ENCODE measurements around the gene SRPRB. TPM values are rescaled to one million over a fixed set of nuclear protein-coding genes. Genes with fewer than 3 reads are reported as not detected.

The SRPRB gene
- total RNA-seq, 1 experiment from 2014 or later = 54.8 TPM

GRCh38 chr3:133868186-133868585 lies 62.6 kb downstream of the SRPRB start:
- Histone ChIP-seq H4K91ac (ENCODE audit: insufficient read length, low read depth, low read length) (no peak overlapping the region), H3K79me2 (ENCODE audit: insufficient read depth, low read length) (no peaks in the 10 kb centered on the region), H3K27ac (ENCODE audit: insufficient read length, low read depth, low read length) (no peak overlapping the region), H3K4ac (ENCODE audit: low read depth, low read length) (no peak overlapping the region), H3T11ph (ENCODE audit: low read length) (no peak overlapping the region), H3K79me1 (ENCODE audit: insufficient read depth, low read depth, low read length, poor library complexity, severe bottlenecking) (no peaks in the 10 kb centered on the region), H2BK5ac (ENCODE audit: insufficient read length, low read length) (no peak overlapping the region), H3K56ac (ENCODE audit: insufficient read length, low read depth, low read length) (no peak overlapping the region), H2BK12ac (ENCODE audit: insufficient read length, low read depth, low read length) (no peak overlapping the region), H4K5ac (ENCODE audit: insufficient read length, low read depth, low read length) (no peak overlapping the region), H4K8ac (replicated peaks; ENCODE audit: insufficient read length, low read depth, low read length) (no peak overlapping the region), H3K4me2 (ENCODE audit: insufficient read depth, insufficient read length, low read length) (no peak overlapping the region), H3K4me1 (ENCODE audit: insufficient read depth, low read length) (no peaks in the 10 kb centered on the region), H3K23ac (ENCODE audit: insufficient read length, low read depth, low read length) (no peak overlapping the region), H3K18ac (ENCODE audit: insufficient read length, low read depth, low read length) (no peak overlapping the region), H2BK120ac (ENCODE audit: low read depth, low read length, poor library complexity, severe bottlenecking) (no peak overlapping the region), H3K23me2 (ENCODE audit: insufficient read length, low read depth, low read length, poor library complexity, severe bottlenecking) (no peaks in the 10 kb centered on the region), H3K14ac (ENCODE audit: insufficient read depth, low read length) (no peak overlapping the region), H3K27me3 (ENCODE audit: insufficient read depth, low read length) (no peaks in the 10 kb centered on the region), H2BK15ac (ENCODE audit: low read depth, low read length) (no peak overlapping the region), H2BK20ac (ENCODE audit: low read depth, low read length, poor library complexity, severe bottlenecking) (no peak overlapping the region), H2AK5ac (ENCODE audit: insufficient read length, low read length) (no peak overlapping the region), H2AFZ (ENCODE audit: low read length) (no peak overlapping the region), H3K9me3 (ENCODE audit: control insufficient read depth, low read depth, low read length) (no peaks in the 10 kb centered on the region), H4K20me1 (ENCODE audit: control insufficient read depth, insufficient read depth, insufficient read length) (no peaks in the 10 kb centered on the region), H3K9ac (ENCODE audit: extremely low read depth, insufficient read length, low read length) (no peak overlapping the region)
- H3K9me3 Mint-ChIP-seq = no peaks in the 10 kb centered on the region
- no peaks in the 10 kb centered on the region; the same call in 1 of the 2 replicates for H3K27me3 Mint-ChIP-seq (ENCODE audit: low read depth)
- no CpG with 5 or more reads among the region's 8 CpGs for WGBS (ENCODE audit: extremely low coverage, insufficient read length, low lambda C conversion rate)
- DNase-seq = no peak
- H3K4me1 Mint-ChIP-seq = peaks cover 16 to 17% of the 10 kb centered on the region in 2 experiments
- peaks cover 0 to 2% (median 0%) of the 10 kb centered on the region in 3 experiments; a peak in 1 of 7 replicates for H3K36me3 Mint-ChIP-seq (ENCODE audit: insufficient read depth in 1 of 3, low read depth in 3 of 3)
- H3K4me3 Mint-ChIP-seq = no peak overlapping the region
- no peak for TF ChIP-seq CTCF (conservative IDR thresholded peaks at IDR 0.05)
- H3K27ac Mint-ChIP-seq = no peak overlapping the region; a peak in 1 of 7 replicates
